Osteocyte (in vitro differentiated cells): ENCODE measurements around the gene SDSL. TPM values are rescaled to one million over a fixed set of nuclear protein-coding genes. Genes with fewer than 3 reads are reported as not detected.

ENCODE experiments used
- DNase-seq: peaks from one replicate; pipeline ENCODE4 v3.0.0; 2021; ENCODE audit warnings: mixed read lengths; ENCODE audit not compliant: unreplicated experiment; ENCODE audit errors: extremely low spot score
- H3K27ac Mint-ChIP-seq: one replicate; pipeline ENCODE4 v1.8.0; 2021; ENCODE audit warnings: mild to moderate bottlenecking, mixed read lengths; ENCODE audit not compliant: unreplicated experiment
- H3K27me3 Mint-ChIP-seq: one replicate; pipeline ENCODE4 v1.8.0; 2021; ENCODE audit warnings: mixed read lengths; ENCODE audit not compliant: unreplicated experiment
- H3K36me3 Mint-ChIP-seq: one replicate; pipeline ENCODE4 v1.8.0; 2021; ENCODE audit warnings: mixed read lengths; ENCODE audit not compliant: unreplicated experiment
- H3K4me1 Mint-ChIP-seq: one replicate; pipeline ENCODE4 v1.8.0; 2021; ENCODE audit warnings: mixed read lengths; ENCODE audit not compliant: unreplicated experiment
- H3K4me3 Mint-ChIP-seq: one replicate; pipeline ENCODE4 v1.8.0; 2021; ENCODE audit warnings: mild to moderate bottlenecking, moderate library complexity, mixed read lengths; ENCODE audit not compliant: unreplicated experiment
- H3K9me3 Mint-ChIP-seq: one replicate; pipeline ENCODE4 v1.8.0; 2021; ENCODE audit warnings: mixed read lengths; ENCODE audit not compliant: unreplicated experiment
- CTCF ChIP-seq: fragments of 200-600 bp; sonication (generic); IDR thresholded peaks from 2 replicates; pipeline ENCODE4 v1.5.0; 2021; ENCODE audit warnings: antibody characterized with exemption, mild to moderate bottlenecking, moderate library complexity
- total RNA-seq: library from RNA; stranded (reverse); gene quantifications from 2 replicates; pipeline ENCODE4 v1.2.1, GENCODE V29; 2021

SDSL gene
- total RNA-seq, 1 donor from 2014 or later, result 6.2 TPM

- Mint-ChIP-seq H3K36me3 (no peaks in the 10 kb centered on the region), H3K4me3 (no peak overlapping the region), H3K4me1 (no peaks in the 10 kb centered on the region), H3K27me3 (peaks cover 4% of the 10 kb centered on the region), H3K27ac (no peak overlapping the region), H3K9me3 (no peaks in the 10 kb centered on the region)
- no peak for DNase-seq
- TF ChIP-seq CTCF, result no peak
Measured at GRCh38 chr12:113396200-113396599, 26.0 kb upstream of the SDSL start.

GRCh38 chr12:113396828-113397496, 25.2 kb upstream of the SDSL start:
- no peak for TF ChIP-seq CTCF
- DNase-seq, result no peak
- Mint-ChIP-seq H3K4me3 (no peak overlapping the region), H3K36me3 (no peaks in the 10 kb centered on the region), H3K9me3 (no peaks in the 10 kb centered on the region), H3K27ac (no peak overlapping the region), H3K27me3 (peaks cover 4% of the 10 kb centered on the region), H3K4me1 (no peaks in the 10 kb centered on the region)

GRCh38 chr12:113397497-113398197, 24.5 kb upstream of the SDSL start:
- Mint-ChIP-seq H3K4me1 (no peaks in the 10 kb centered on the region), H3K9me3 (no peaks in the 10 kb centered on the region), H3K27me3 (peaks cover 4% of the 10 kb centered on the region), H3K4me3 (no peak overlapping the region), H3K27ac (no peak overlapping the region), H3K36me3 (no peaks in the 10 kb centered on the region)
- no peak for TF ChIP-seq CTCF
- DNase-seq, result no peak

GRCh38 chr12:113398346-113399290, 23.6 kb upstream of the SDSL start:
- no peaks in the 10 kb centered on the region for H3K9me3 Mint-ChIP-seq
- TF ChIP-seq CTCF, result no peak
- H3K4me1 Mint-ChIP-seq, result no peaks in the 10 kb centered on the region

GRCh38 chr12:113399490-113399889, 22.7 kb upstream of the SDSL start:
- Mint-ChIP-seq H3K27ac (no peak overlapping the region), H3K4me1 (no peaks in the 10 kb centered on the region), H3K9me3 (no peaks in the 10 kb centered on the region), H3K27me3 (peaks cover 7% of the 10 kb centered on the region), H3K36me3 (no peaks in the 10 kb centered on the region), H3K4me3 (no peak overlapping the region)
- no peak for TF ChIP-seq CTCF
- no peak for DNase-seq

More at GRCh38 chr12:113398346-113399290, 23.6 kb upstream of the SDSL start:
- DNase-seq, result no peak
- Mint-ChIP-seq H3K36me3 (no peaks in the 10 kb centered on the region), H3K4me3 (no peak overlapping the region), H3K27ac (no peak overlapping the region), H3K27me3 (peaks cover 4% of the 10 kb centered on the region)
